SK-N-SH treated with all-trans-retinoic acid at 6 μM for 48 hours (cell line): Measurements from ENCODE around the gene HEPN1.

ENCODE experiments used
- ATAC-seq: fragments of 200-7000 bp; cut with Tn5 transposase; 3 replicates; pipeline ENCODE4 v1.9.1; 2020; ENCODE audit warnings: mild to moderate bottlenecking, moderate library complexity
- ARNTL ChIP-seq: fragments of 450-650 bp; formaldehyde crosslinking; IDR thresholded peaks from 2 replicates; pipeline ENCODE4 v1.5.0; 2020; ENCODE audit warnings: low read depth, mild to moderate bottlenecking, moderate library complexity, borderline replicate concordance
- BACH2 ChIP-seq: fragments of 250-450 bp; sonication (Bioruptor Pico); IDR thresholded peaks from 2 replicates; pipeline ENCODE4 v1.9.0; 2021; ENCODE audit warnings: mild to moderate bottlenecking, borderline replicate concordance
- CSDC2 ChIP-seq: fragments of 250-450 bp; sonication (Bioruptor Pico); IDR thresholded peaks from 2 replicates; pipeline ENCODE4 v1.5.0; 2020; ENCODE audit warnings: mild to moderate bottlenecking, moderate library complexity
- ESRRG ChIP-seq: fragments of 250-450 bp; sonication (Bioruptor Pico); IDR thresholded peaks from 2 replicates; pipeline ENCODE4 v1.6.1; 2021; ENCODE audit warnings: mild to moderate bottlenecking
- GLIS3 ChIP-seq: fragments of 250-450 bp; sonication (Bioruptor Pico); IDR thresholded peaks from 2 replicates; pipeline ENCODE4 v1.5.0; 2020; ENCODE audit warnings: mild to moderate bottlenecking, moderate library complexity
- ISL1 ChIP-seq: fragments of 250-450 bp; sonication (Bioruptor Pico); IDR thresholded peaks from 2 replicates; pipeline ENCODE4 v2.1.2; 2022; ENCODE audit warnings: mild to moderate bottlenecking, moderate library complexity
- OSR1 ChIP-seq: fragments of 250-450 bp; sonication (Bioruptor Pico); IDR thresholded peaks from 2 replicates; pipeline ENCODE4 v1.8.0; 2022; ENCODE audit warnings: moderate library complexity, mild to moderate bottlenecking, inconsistent platforms
- PPARA ChIP-seq: fragments of 250-450 bp; sonication (Bioruptor Pico); IDR thresholded peaks from 2 replicates; pipeline ENCODE4 v1.5.0; 2020; ENCODE audit warnings: mild to moderate bottlenecking, borderline replicate concordance
- RARB ChIP-seq: fragments of 250-450 bp; sonication (Bioruptor Pico); IDR thresholded peaks from 2 replicates; pipeline ENCODE4 v1.8.0; 2021; ENCODE audit warnings: mild to moderate bottlenecking, moderate library complexity
- SNAI2 ChIP-seq: fragments of 250-450 bp; sonication (Bioruptor Pico); IDR thresholded peaks from 2 replicates; pipeline ENCODE4 v1.5.0; 2020; ENCODE audit warnings: mild to moderate bottlenecking, moderate library complexity
- TCF4 ChIP-seq: fragments of 250-450 bp; sonication (Bioruptor Pico); IDR thresholded peaks from 2 replicates; pipeline ENCODE4 v1.8.0; 2021; ENCODE audit warnings: mild to moderate bottlenecking, moderate library complexity, borderline replicate concordance
- TOX ChIP-seq: fragments of 250-450 bp; sonication (Bioruptor Pico); IDR thresholded peaks from 2 replicates; pipeline ENCODE4 v1.8.0; 2021; ENCODE audit warnings: mild to moderate bottlenecking, moderate library complexity, borderline replicate concordance
- ZC3H10 ChIP-seq: fragments of 250-450 bp; sonication (Bioruptor Pico); IDR thresholded peaks from 2 replicates; pipeline ENCODE4 v1.5.1; 2021; ENCODE audit warnings: mild to moderate bottlenecking, moderate library complexity
- ZFP3 ChIP-seq: fragments of 250-450 bp; sonication (Bioruptor Pico); IDR thresholded peaks from 2 replicates; pipeline ENCODE4 v1.5.0; 2020; ENCODE audit warnings: mild to moderate bottlenecking, moderate library complexity
- ZFP30 ChIP-seq: fragments of 450-650 bp; formaldehyde crosslinking; IDR thresholded peaks from 2 replicates; pipeline ENCODE4 v1.5.0; 2022; ENCODE audit warnings: mild to moderate bottlenecking, moderate library complexity
- ZNF565 ChIP-seq: fragments of 450-650 bp; formaldehyde crosslinking; conservative IDR thresholded peaks from 2 replicates; pipeline ENCODE4 v1.5.0; 2020; ENCODE audit warnings: low read depth, mild to moderate bottlenecking, moderate library complexity
- ZNF70 ChIP-seq: fragments of 450-650 bp; formaldehyde crosslinking; IDR thresholded peaks from 2 replicates; pipeline ENCODE4 v1.5.0; 2020; ENCODE audit warnings: mild to moderate bottlenecking, moderate library complexity
- ZNF8 ChIP-seq: fragments of 450-650 bp; formaldehyde crosslinking; IDR thresholded peaks from 2 replicates; pipeline ENCODE4 v1.5.0; 2020; ENCODE audit warnings: mild to moderate bottlenecking, moderate library complexity
- TF ChIP-seq, protein P1 (sequence below): fragments of 250-450 bp; sonication (Bioruptor Pico); IDR thresholded peaks from 2 replicates; pipeline ENCODE4 v1.5.1; 2021; ENCODE audit warnings: mild to moderate bottlenecking, moderate library complexity
- TF ChIP-seq, protein P2 (sequence below): fragments of 250-450 bp; sonication (Bioruptor Pico); IDR thresholded peaks from 2 replicates; pipeline ENCODE4 v1.5.0; 2020; ENCODE audit warnings: mild to moderate bottlenecking, moderate library complexity
- TF ChIP-seq, protein P3 (sequence below): fragments of 250-450 bp; sonication (Bioruptor Pico); IDR thresholded peaks from 2 replicates; pipeline ENCODE4 v1.5.1; 2020; ENCODE audit warnings: low read depth, mild to moderate bottlenecking, moderate library complexity
- TF ChIP-seq, protein P4 (sequence below): fragments of 250-450 bp; sonication (Bioruptor Pico); IDR thresholded peaks from 2 replicates; pipeline ENCODE4 v1.8.0; 2021; ENCODE audit warnings: low read depth, mild to moderate bottlenecking, moderate library complexity, borderline replicate concordance
- TF ChIP-seq, protein P5 (sequence below): fragments of 250-450 bp; sonication (Bioruptor Pico); IDR thresholded peaks from 2 replicates; pipeline ENCODE4 v1.8.0; 2020; ENCODE audit warnings: mild to moderate bottlenecking, moderate library complexity, borderline replicate concordance

The HEPN1 gene

DNA sequence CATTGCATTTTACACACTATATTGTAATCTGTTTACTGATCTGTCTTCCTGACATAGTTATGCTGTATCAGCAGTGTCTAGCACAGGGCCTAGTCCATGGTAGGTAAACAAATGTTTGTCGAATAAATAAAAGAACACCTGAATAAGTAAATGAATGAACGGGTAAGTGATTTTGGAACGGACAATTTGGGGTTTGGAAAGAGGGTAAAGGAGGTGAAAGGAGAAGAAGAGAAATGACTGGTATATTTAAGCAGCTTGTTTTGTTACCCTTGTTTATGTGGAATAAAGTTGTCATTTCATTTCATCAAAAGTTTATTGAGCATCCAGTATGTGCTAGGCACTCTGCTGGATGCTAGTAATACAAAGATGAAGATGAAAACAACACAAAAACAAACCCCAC lies at the start of gene HEPN1:
Gene HEPN1 (plus strand): TSS at position 301 of the 400 bp plus-strand sequence.
- TF ChIP-seq, protein P1, sequence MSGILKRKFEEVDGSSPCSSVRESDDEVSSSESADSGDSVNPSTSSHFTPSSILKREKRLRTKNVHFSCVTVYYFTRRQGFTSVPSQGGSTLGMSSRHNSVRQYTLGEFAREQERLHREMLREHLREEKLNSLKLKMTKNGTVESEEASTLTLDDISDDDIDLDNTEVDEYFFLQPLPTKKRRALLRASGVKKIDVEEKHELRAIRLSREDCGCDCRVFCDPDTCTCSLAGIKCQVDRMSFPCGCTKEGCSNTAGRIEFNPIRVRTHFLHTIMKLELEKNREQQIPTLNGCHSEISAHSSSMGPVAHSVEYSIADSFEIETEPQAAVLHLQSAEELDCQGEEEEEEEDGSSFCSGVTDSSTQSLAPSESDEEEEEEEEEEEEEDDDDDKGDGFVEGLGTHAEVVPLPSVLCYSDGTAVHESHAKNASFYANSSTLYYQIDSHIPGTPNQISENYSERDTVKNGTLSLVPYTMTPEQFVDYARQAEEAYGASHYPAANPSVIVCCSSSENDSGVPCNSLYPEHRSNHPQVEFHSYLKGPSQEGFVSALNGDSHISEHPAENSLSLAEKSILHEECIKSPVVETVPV (CRISPR knock-in tag), result no peak
- TF ChIP-seq RARB (CRISPR knock-in tag), result no peak
- TF ChIP-seq CSDC2 (CRISPR knock-in tag), result no peak
- TF ChIP-seq ZNF8 (CRISPR knock-in tag), result no peak
- TF ChIP-seq ZNF70 (CRISPR knock-in tag), result no peak
- TF ChIP-seq ZFP3 (CRISPR knock-in tag), result no peak
- no peak for TF ChIP-seq GLIS3 (CRISPR knock-in tag)
- no peak for TF ChIP-seq ZFP30 (CRISPR knock-in tag)
- no peak for TF ChIP-seq PPARA (CRISPR knock-in tag)
- TF ChIP-seq ZNF565, result no peak
- TF ChIP-seq TCF4 (CRISPR knock-in tag), result no peak
- ATAC-seq, result no peak

DNA sequence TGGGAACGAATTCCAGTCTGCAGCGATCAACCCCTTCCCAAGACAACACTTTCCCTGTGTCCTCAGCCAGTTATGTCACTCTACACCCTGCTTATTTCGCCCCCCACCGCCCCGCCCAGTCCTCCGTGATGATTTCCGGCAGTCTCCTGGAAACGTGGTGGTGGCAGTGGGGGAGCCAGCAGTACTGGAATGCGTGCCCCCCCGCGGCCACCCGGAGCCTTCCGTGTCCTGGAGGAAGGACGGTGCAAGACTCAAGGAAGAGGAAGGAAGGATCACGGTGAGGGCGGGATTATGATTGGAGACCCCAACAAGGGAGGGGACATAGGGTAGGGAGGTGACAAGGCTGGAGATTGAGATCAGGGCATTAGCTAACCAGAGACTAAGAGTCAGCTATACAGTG lies 49.7 kb upstream of the HEPN1 start:
- ATAC-seq, result no peak
- TF ChIP-seq ZFP3 (CRISPR knock-in tag) (no peak), ZNF70 (CRISPR knock-in tag) (no peak), PPARA (CRISPR knock-in tag) (no peak), TCF4 (CRISPR knock-in tag) (no peak), ZC3H10 (CRISPR knock-in tag) (no peak), ZFP30 (CRISPR knock-in tag) (no peak), ISL1 (CRISPR knock-in tag) (no peak), TOX (CRISPR knock-in tag) (no peak), BACH2 (CRISPR knock-in tag) (no peak), OSR1 (CRISPR knock-in tag) (no peak), ZNF8 (CRISPR knock-in tag) (no peak), ESRRG (CRISPR knock-in tag) (no peak), RARB (CRISPR knock-in tag) (no peak)
- TF ChIP-seq, protein P2, sequence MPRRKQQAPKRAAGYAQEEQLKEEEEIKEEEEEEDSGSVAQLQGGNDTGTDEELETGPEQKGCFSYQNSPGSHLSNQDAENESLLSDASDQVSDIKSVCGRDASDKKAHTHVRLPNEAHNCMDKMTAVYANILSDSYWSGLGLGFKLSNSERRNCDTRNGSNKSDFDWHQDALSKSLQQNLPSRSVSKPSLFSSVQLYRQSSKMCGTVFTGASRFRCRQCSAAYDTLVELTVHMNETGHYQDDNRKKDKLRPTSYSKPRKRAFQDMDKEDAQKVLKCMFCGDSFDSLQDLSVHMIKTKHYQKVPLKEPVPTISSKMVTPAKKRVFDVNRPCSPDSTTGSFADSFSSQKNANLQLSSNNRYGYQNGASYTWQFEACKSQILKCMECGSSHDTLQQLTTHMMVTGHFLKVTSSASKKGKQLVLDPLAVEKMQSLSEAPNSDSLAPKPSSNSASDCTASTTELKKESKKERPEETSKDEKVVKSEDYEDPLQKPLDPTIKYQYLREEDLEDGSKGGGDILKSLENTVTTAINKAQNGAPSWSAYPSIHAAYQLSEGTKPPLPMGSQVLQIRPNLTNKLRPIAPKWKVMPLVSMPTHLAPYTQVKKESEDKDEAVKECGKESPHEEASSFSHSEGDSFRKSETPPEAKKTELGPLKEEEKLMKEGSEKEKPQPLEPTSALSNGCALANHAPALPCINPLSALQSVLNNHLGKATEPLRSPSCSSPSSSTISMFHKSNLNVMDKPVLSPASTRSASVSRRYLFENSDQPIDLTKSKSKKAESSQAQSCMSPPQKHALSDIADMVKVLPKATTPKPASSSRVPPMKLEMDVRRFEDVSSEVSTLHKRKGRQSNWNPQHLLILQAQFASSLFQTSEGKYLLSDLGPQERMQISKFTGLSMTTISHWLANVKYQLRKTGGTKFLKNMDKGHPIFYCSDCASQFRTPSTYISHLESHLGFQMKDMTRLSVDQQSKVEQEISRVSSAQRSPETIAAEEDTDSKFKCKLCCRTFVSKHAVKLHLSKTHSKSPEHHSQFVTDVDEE (CRISPR knock-in tag), result no peak
- TF ChIP-seq, protein P3, sequence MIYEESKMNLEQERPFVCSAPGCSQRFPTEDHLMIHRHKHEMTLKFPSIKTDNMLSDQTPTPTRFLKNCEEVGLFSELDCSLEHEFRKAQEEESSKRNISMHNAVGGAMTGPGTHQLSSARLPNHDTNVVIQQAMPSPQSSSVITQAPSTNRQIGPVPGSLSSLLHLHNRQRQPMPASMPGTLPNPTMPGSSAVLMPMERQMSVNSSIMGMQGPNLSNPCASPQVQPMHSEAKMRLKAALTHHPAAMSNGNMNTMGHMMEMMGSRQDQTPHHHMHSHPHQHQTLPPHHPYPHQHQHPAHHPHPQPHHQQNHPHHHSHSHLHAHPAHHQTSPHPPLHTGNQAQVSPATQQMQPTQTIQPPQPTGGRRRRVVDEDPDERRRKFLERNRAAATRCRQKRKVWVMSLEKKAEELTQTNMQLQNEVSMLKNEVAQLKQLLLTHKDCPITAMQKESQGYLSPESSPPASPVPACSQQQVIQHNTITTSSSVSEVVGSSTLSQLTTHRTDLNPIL (CRISPR knock-in tag), result no peak
- TF ChIP-seq, protein P4, sequence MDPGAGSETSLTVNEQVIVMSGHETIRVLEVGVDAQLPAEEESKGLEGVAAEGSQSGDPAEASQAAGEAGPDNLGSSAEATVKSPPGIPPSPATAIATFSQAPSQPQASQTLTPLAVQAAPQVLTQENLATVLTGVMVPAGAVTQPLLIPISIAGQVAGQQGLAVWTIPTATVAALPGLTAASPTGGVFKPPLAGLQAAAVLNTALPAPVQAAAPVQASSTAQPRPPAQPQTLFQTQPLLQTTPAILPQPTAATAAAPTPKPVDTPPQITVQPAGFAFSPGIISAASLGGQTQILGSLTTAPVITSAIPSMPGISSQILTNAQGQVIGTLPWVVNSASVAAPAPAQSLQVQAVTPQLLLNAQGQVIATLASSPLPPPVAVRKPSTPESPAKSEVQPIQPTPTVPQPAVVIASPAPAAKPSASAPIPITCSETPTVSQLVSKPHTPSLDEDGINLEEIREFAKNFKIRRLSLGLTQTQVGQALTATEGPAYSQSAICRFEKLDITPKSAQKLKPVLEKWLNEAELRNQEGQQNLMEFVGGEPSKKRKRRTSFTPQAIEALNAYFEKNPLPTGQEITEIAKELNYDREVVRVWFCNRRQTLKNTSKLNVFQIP (CRISPR knock-in tag), result no peak

DNA sequence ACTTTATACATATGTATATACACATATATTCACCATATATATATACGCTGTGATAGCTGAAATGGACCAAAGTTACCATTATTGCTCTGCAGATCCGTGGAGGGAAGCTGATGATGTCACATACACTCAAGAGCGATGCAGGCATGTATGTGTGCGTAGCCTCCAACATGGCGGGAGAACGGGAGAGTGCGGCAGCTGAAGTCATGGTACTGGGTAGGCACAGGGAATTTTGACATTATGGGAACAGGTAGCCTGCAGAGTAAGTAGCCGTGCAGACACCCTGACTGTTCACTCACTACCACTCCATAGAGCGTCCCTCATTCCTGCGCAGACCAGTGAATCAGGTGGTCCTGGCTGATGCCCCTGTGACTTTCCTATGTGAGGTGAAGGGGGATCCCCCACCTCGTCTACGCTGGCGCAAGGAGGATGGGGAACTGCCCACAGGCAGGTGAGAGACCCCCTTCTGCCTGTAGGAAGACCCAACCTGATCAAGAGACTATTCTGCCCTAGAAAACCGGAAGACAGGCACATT lies 49.1 kb upstream of the HEPN1 start:
- ATAC-seq, result no peak

More for the DNA sequence above, 49.1 kb upstream of the HEPN1 start:
- TF ChIP-seq ARNTL (CRISPR knock-in tag), result no peak
- TF ChIP-seq ZFP3 (CRISPR knock-in tag), result no peak
- TF ChIP-seq ZC3H10 (CRISPR knock-in tag), result no peak
- TF ChIP-seq ISL1 (CRISPR knock-in tag), result no peak
- no peak for TF ChIP-seq ZNF70 (CRISPR knock-in tag)
- TF ChIP-seq PPARA (CRISPR knock-in tag), result no peak
- no peak for TF ChIP-seq OSR1 (CRISPR knock-in tag)
- TF ChIP-seq, protein P3 (CRISPR knock-in tag), result no peak
- TF ChIP-seq, protein P2 (CRISPR knock-in tag), result no peak
- TF ChIP-seq SNAI2 (CRISPR knock-in tag), result no peak
- TF ChIP-seq TCF4 (CRISPR knock-in tag), result no peak
- TF ChIP-seq, protein P5, sequence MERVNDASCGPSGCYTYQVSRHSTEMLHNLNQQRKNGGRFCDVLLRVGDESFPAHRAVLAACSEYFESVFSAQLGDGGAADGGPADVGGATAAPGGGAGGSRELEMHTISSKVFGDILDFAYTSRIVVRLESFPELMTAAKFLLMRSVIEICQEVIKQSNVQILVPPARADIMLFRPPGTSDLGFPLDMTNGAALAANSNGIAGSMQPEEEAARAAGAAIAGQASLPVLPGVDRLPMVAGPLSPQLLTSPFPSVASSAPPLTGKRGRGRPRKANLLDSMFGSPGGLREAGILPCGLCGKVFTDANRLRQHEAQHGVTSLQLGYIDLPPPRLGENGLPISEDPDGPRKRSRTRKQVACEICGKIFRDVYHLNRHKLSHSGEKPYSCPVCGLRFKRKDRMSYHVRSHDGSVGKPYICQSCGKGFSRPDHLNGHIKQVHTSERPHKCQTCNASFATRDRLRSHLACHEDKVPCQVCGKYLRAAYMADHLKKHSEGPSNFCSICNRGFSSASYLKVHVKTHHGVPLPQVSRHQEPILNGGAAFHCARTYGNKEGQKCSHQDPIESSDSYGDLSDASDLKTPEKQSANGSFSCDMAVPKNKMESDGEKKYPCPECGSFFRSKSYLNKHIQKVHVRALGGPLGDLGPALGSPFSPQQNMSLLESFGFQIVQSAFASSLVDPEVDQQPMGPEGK (CRISPR knock-in tag), result no peak
- no peak for TF ChIP-seq GLIS3 (CRISPR knock-in tag)
- no peak for TF ChIP-seq BACH2 (CRISPR knock-in tag)
